ENCODE data around the gene FKBP7. TPM values are rescaled to one million over a fixed set of nuclear protein-coding genes. Genes with fewer than 3 reads are reported as not detected.

The FKBP7 gene
- total RNA-seq, 2 donors from 2014 or later: 4.1 to 6.3 TPM

- no peak for DNase-seq
- Histone ChIP-seq H3K9me3 (ENCODE audit: control insufficient read depth, low read length) (no peaks in the 10 kb centered on the region), H3K4me1 (ENCODE audit: control insufficient read depth, insufficient read depth, low read length) (no peaks in the 10 kb centered on the region), H3K27me3 (ENCODE audit: control insufficient read depth, insufficient read depth, low read length, poor library complexity, severe bottlenecking) (no peaks in the 10 kb centered on the region), H3K36me3 (ENCODE audit: control insufficient read depth, insufficient read depth, low read length) (peaks cover 29% of the 10 kb centered on the region), H3K9ac (ENCODE audit: extremely low read depth, low read length, poor library complexity, severe bottlenecking) (peak overlapping the region; percentile 97), H3K4me3 (ENCODE audit: low read length) (peak overlapping the region; percentile 92), H3K27ac (ENCODE audit: low read depth, low read length) (peak overlapping the region; percentile 99)
- Mint-ChIP-seq H3K4me3 (peak overlapping the region; percentile 79), H3K27me3 (ENCODE audit: insufficient read depth) (no peaks in the 10 kb centered on the region), H3K9me3 (no peaks in the 10 kb centered on the region), H3K36me3 (ENCODE audit: low read depth) (peaks cover 32% of the 10 kb centered on the region), H3K4me1 (peaks cover 19% of the 10 kb centered on the region), H3K27ac (peak overlapping the region; percentile 92)
- no peak for TF ChIP-seq CTCF (conservative IDR thresholded peaks at IDR 0.05)
- 0 to 1% methylated on average over 7 to 25 of the region's 25 CpGs for WGBS, 2 experiments (ENCODE audit: insufficient coverage in 1 of 2, insufficient read length in 1 of 2)
These were observed 28.0 kb downstream of the FKBP7 start for GRCh38 chr2:178450524-178450773.

- H3K4me3 ChIP-seq (ENCODE audit: low read length): peak overlapping the region; percentile 92
- no peak for DNase-seq
- H3K27ac Mint-ChIP-seq: peak overlapping the region; percentile 92
These were observed 28.5 kb downstream of the FKBP7 start for GRCh38 chr2:178449700-178450523.

GRCh38 chr2:178448968-178449661 lies 29.3 kb downstream of the FKBP7 start:
- Histone ChIP-seq H3K27me3 (ENCODE audit: control insufficient read depth, insufficient read depth, low read length, poor library complexity, severe bottlenecking) (no peaks in the 10 kb centered on the region), H3K9ac (ENCODE audit: extremely low read depth, low read length, poor library complexity, severe bottlenecking) (peak overlapping the region; percentile 23), H3K27ac (ENCODE audit: low read depth, low read length) (no peak overlapping the region), H3K36me3 (ENCODE audit: control insufficient read depth, insufficient read depth, low read length) (peaks cover 43% of the 10 kb centered on the region), H3K4me1 (ENCODE audit: control insufficient read depth, insufficient read depth, low read length) (no peaks in the 10 kb centered on the region), H3K4me3 (ENCODE audit: low read length) (peak overlapping the region; percentile 92), H3K9me3 (ENCODE audit: control insufficient read depth, low read length) (no peaks in the 10 kb centered on the region)
- Mint-ChIP-seq H3K36me3 (ENCODE audit: low read depth) (peaks cover 44% of the 10 kb centered on the region), H3K27me3 (ENCODE audit: insufficient read depth) (no peaks in the 10 kb centered on the region), H3K9me3 (no peaks in the 10 kb centered on the region), H3K4me3 (peak overlapping the region; percentile 79), H3K27ac (no peak overlapping the region), H3K4me1 (peaks cover 19% of the 10 kb centered on the region)
- DNase-seq: no peak
- 87 to 100% methylated on average over 2 to 4 of the region's 4 CpGs for WGBS, 2 experiments (ENCODE audit: insufficient coverage in 1 of 2, insufficient read length in 1 of 2)
- no peak for TF ChIP-seq CTCF (conservative IDR thresholded peaks at IDR 0.05)

More at GRCh38 chr2:178449700-178450523, 28.5 kb downstream of the FKBP7 start:
- Mint-ChIP-seq H3K36me3 (ENCODE audit: low read depth) (peaks cover 37% of the 10 kb centered on the region), H3K4me3 (peak overlapping the region; percentile 79), H3K27me3 (ENCODE audit: insufficient read depth) (no peaks in the 10 kb centered on the region), H3K9me3 (no peaks in the 10 kb centered on the region), H3K4me1 (peaks cover 19% of the 10 kb centered on the region)
- H3K27me3 ChIP-seq (ENCODE audit: control insufficient read depth, insufficient read depth, low read length, poor library complexity, severe bottlenecking): no peaks in the 10 kb centered on the region
- peaks cover 35% of the 10 kb centered on the region for H3K36me3 ChIP-seq (ENCODE audit: control insufficient read depth, insufficient read depth, low read length)
- WGBS, 2 experiments (ENCODE audit: insufficient coverage in 1 of 2, insufficient read length in 1 of 2): 15 to 25% methylated on average over 17 to 18 of the region's 18 CpGs
- H3K9me3 ChIP-seq (ENCODE audit: control insufficient read depth, low read length): no peaks in the 10 kb centered on the region
- peak overlapping the region; percentile 99 for H3K27ac ChIP-seq (ENCODE audit: low read depth, low read length)
- peak overlapping the region; percentile 97 for H3K9ac ChIP-seq (ENCODE audit: extremely low read depth, low read length, poor library complexity, severe bottlenecking)
- no peaks in the 10 kb centered on the region for H3K4me1 ChIP-seq (ENCODE audit: control insufficient read depth, insufficient read depth, low read length)
- TF ChIP-seq CTCF (conservative IDR thresholded peaks at IDR 0.05): no peak
